GM12878 (cell line): ENCODE results near the gene NSA2. TPM values are rescaled to one million over a fixed set of nuclear protein-coding genes. Genes with fewer than 3 reads are reported as not detected.

ENCODE experiments used
- ATAC-seq: fragments of 200-7000 bp; cut with Tn5 transposase; 3 replicates; pipeline ENCODE4 v1.9.1; 2020; ENCODE audit warnings: mild to moderate bottlenecking, moderate library complexity
- BruUV-seq: library from RNA; stranded (reverse); fragments of 400-500 nt; replicated peaks from 2 replicates; lab custom pipeline; 2021; lab: Mats Ljungman, UMichigan
- CTCF ChIA-PET: fragments of 300-600 bp; sonication (Branson Sonifier 250); formaldehyde crosslinking; extraction: SDS; loops from one replicate; lab custom pipeline; 2021; ENCODE audit warnings: inconsistent platforms; lab: Yijun Ruan, JAX
- POLR2A ChIA-PET: fragments of 350-600 bp; formaldehyde crosslinking; extraction: SDS; loops from one replicate; lab custom pipeline; 2021; ENCODE audit warnings: inconsistent platforms; lab: Charles Lee
- RAD21 ChIA-PET: fragments of 300-600 bp; sonication (Branson Sonifier 250); formaldehyde crosslinking; loops from one replicate; lab custom pipeline; 2023; ENCODE audit warnings: antibody characterized with exemption; ENCODE audit not compliant: unreplicated experiment; lab: Charles Lee
- SMC1A ChIA-PET: fragments of 300-600 bp; sonication (Branson Sonifier 250); formaldehyde crosslinking; loops from one replicate; lab custom pipeline; 2023; ENCODE audit not compliant: unreplicated experiment, uncharacterized antibody; lab: Charles Lee
- DNase-seq: peaks from one replicate; pipeline ENCODE4 v3.0.0-alpha.2; 2011; ENCODE audit warnings: low read depth, low spot score
- FAIRE-seq: peaks from 3 replicates; lab custom pipeline; 2011; peaks lifted over from hg19 to GRCh38; lab: Jason Lieb, UNC
- H2AFZ ChIP-seq: 2 replicates; pipeline ENCODE4 v1.6.0; 2011; ENCODE audit warnings: low read depth, low read length, control low read depth; ENCODE audit not compliant: control insufficient read depth
- H3K27ac ChIP-seq: 2 replicates; pipeline ENCODE4 v1.5.1; 2011; ENCODE audit warnings: control low read depth; ENCODE audit not compliant: control insufficient read depth, insufficient read depth
- H3K27me3 ChIP-seq, 2 experiments: replicated peaks in 1 of 2; 2 replicates each; pipeline versions ENCODE4 v1.6.0 to v1.6.1; 2011; ENCODE audit warnings: low read length in 1 of 2; ENCODE audit not compliant: control insufficient read depth in 2 of 2, insufficient read depth in 2 of 2
- H3K36me3 ChIP-seq, 2 experiments: 2 replicates each; pipeline ENCODE4 v1.5.1; 2011; ENCODE audit warnings: low read length in 1 of 2; ENCODE audit not compliant: control insufficient read depth in 2 of 2, insufficient read depth in 2 of 2
- H3K4me1 ChIP-seq: 2 replicates; pipeline ENCODE4 v1.6.1; 2011; ENCODE audit warnings: mild to moderate bottlenecking, low read length, moderate library complexity, mixed read lengths; ENCODE audit not compliant: control insufficient read depth, insufficient read depth
- H3K4me2 ChIP-seq: 2 replicates; pipeline ENCODE4 v1.6.0; 2011; ENCODE audit warnings: control low read depth; ENCODE audit not compliant: control insufficient read depth, insufficient read depth
- H3K4me3 ChIP-seq: fragments of 200-600 bp; sonication (generic); 2 replicates; pipeline ENCODE4 v1.5.1; 2016
- H3K79me2 ChIP-seq: 2 replicates; pipeline ENCODE4 v1.6.0; 2011; ENCODE audit warnings: low read length; ENCODE audit not compliant: control insufficient read depth, insufficient read depth
- H3K9ac ChIP-seq: 2 replicates; pipeline ENCODE4 v1.8.0; 2011; ENCODE audit warnings: low read length, control low read depth, mixed read lengths; ENCODE audit not compliant: control insufficient read depth, insufficient read depth
- H3K9me3 ChIP-seq: replicated peaks from 3 replicates; pipeline ENCODE4 v1.5.1; 2011; ENCODE audit warnings: mild to moderate bottlenecking, low read length; ENCODE audit not compliant: control insufficient read depth, insufficient read depth
- H4K20me1 ChIP-seq: 2 replicates; pipeline ENCODE4 v1.6.0; 2011; ENCODE audit not compliant: control insufficient read depth, insufficient read depth
- ASH2L ChIP-seq: fragments of 300-600, 200-600 bp; sonication (generic); IDR thresholded peaks from 2 replicates; pipeline ENCODE4 v1.6.1; 2017; ENCODE audit warnings: low read depth, mild to moderate bottlenecking, borderline replicate concordance
- CHD4 ChIP-seq: fragments of 200-600 bp; sonication (generic); IDR thresholded peaks from 2 replicates; pipeline ENCODE4 v1.6.1; 2016; ENCODE audit warnings: mild to moderate bottlenecking
- ESRRA ChIP-seq: IDR thresholded peaks from 2 replicates; pipeline ENCODE4 v1.6.1; 2012; ENCODE audit warnings: mild to moderate bottlenecking, low read length, improper control_type of control experiment
- EZH2 ChIP-seq: IDR thresholded peaks from 2 replicates; pipeline ENCODE4 v1.6.1; 2012; ENCODE audit warnings: low read depth, mild to moderate bottlenecking, control low read depth, inconsistent platforms, low read length, borderline replicate concordance; ENCODE audit not compliant: control insufficient read depth
- FOS ChIP-seq: IDR thresholded peaks from 3 replicates; pipeline ENCODE4 v1.6.1; 2011; ENCODE audit warnings: borderline replicate concordance; ENCODE audit not compliant: insufficient read length; ENCODE audit errors: extremely low read depth
- NRF1 ChIP-seq: conservative IDR thresholded peaks from 2 replicates; pipeline ENCODE4 v1.6.1; 2011; ENCODE audit warnings: mild to moderate bottlenecking, low read depth, low read length, improper control_type of control experiment
- POLR2AphosphoS2 ChIP-seq: IDR thresholded peaks from 2 replicates; pipeline ENCODE4 v1.6.1; 2011; ENCODE audit warnings: low read depth, mild to moderate bottlenecking, low read length, improper control_type of control experiment, moderate library complexity
- SMC3 ChIP-seq: IDR thresholded peaks from 2 replicates; pipeline ENCODE4 v1.6.1; 2011; ENCODE audit warnings: low read length, improper control_type of control experiment, borderline replicate concordance
- SP1 ChIP-seq: IDR thresholded peaks from one replicate; pipeline ENCODE4 v1.6.1; 2011; ENCODE audit warnings: low read depth, low read length
- STAT3 ChIP-seq: IDR thresholded peaks from 2 replicates; pipeline ENCODE4 v1.6.1; 2011; ENCODE audit warnings: low read depth, low read length, improper control_type of control experiment
- SUPT20H ChIP-seq: IDR thresholded peaks from 2 replicates; pipeline ENCODE4 v1.6.1; 2011; ENCODE audit warnings: low read depth, mild to moderate bottlenecking, low read length, moderate library complexity, borderline replicate concordance; ENCODE audit not compliant: control insufficient read depth
- TCF3 ChIP-seq: IDR thresholded peaks from 2 replicates; pipeline ENCODE4 v1.6.1; 2012; ENCODE audit warnings: low read depth, mild to moderate bottlenecking, low read length, borderline replicate concordance; ENCODE audit not compliant: insufficient read depth
- ZNF274 ChIP-seq: IDR thresholded peaks from one replicate; pipeline ENCODE4 v1.8.0; 2011; ENCODE audit not compliant: insufficient read length, insufficient read depth
- WGBS: methylation state at CpG from one replicate; pipeline ENCODE4 v1.1.6; 2016; ENCODE audit warnings: low lambda C conversion rate; ENCODE audit not compliant: insufficient replicate concordance, insufficient coverage; ENCODE audit errors: missing lambda C conversion rate; 5-methylcytosine and 5-hydroxymethylcytosine counted together
- in situ Hi-C: fragments of 300-500 bp; cut with MboI; formaldehyde crosslinking; loops from 9 replicates; pipeline ENCODE4 v1.14.3; 2018; ENCODE audit warnings: mixed read lengths
- intact Hi-C: fragments of 100-400 bp; cut with micrococcal nuclease; formaldehyde crosslinking; loops from one replicate; pipeline ENCODE4 v1.14.2; 2022; ENCODE audit not compliant: unreplicated experiment
- polyA plus RNA-seq, 11 experiments: library from polyadenylated mRNA; depleted of rRNA in 4 of 11; unstranded in 6 of 11; stranded (reverse) in 5 of 11; fragments of >200 nt; fragmentation: Nextera tagmentation in 4 of 11; fragmentation: Illumina TruSeq in 1 of 11; extraction: Ambion mirVana in 4 of 11; extraction: Trizol in 1 of 11; gene quantifications; 1 replicate in 1 of 11; 2 replicates in 10 of 11; pipeline versions ENCODE4 v1.2.1 to v1.2.3, GENCODE V29; 2011 to 2016; ENCODE audit warnings: inconsistent platforms in 2 of 11, missing spikeins in 2 of 11, low read depth in 1 of 11
- total RNA-seq, 4 experiments: library from RNA; depleted of rRNA in 3 of 4; stranded (reverse); fragments of >200 nt in 3 of 4; fragmentation: Illumina TruSeq in 1 of 4; extraction: Trizol in 1 of 4; gene quantifications; 2 replicates each; pipeline versions ENCODE4 v1.2.1 to v1.2.3, GENCODE V29; 2013 to 2021
- TF ChIP-seq, protein P1 (sequence below): fragments of 450-650 bp; IDR thresholded peaks from 2 replicates; pipeline ENCODE4 v1.6.1; 2018; ENCODE audit warnings: borderline replicate concordance, mild to moderate bottlenecking; ENCODE audit not compliant: partially characterized antibody
- TF ChIP-seq, protein P2 (sequence below): IDR thresholded peaks from 2 replicates; pipeline ENCODE4 v1.6.1; 2011; ENCODE audit warnings: low read depth, low read length, improper control_type of control experiment, borderline replicate concordance

The NSA2 gene
- total and polyA plus RNA-seq, 10 of the 15 experiments (the other 5 are each of a cell fraction or from before 2014, with no cell fraction given), result 77.8 to 317 (median 143) TPM

DNA sequence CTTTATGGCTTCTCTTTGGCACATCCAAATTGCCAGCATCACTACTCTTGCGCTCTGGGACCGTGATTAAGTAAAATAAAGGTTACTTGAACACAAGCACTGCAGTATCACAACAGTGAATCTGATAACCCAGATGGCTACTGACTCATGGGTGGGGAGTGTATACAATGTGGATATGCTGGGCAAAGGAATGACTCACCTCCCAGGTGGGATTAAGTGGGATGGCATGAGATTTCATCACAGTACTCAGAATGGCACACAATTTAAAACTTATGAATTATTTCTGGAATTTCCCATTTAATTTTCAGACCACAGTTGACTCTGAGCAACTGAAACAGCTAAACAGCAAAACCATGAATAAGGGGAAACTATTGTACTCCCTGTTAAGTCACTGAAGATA, 4.5 kb upstream of the NSA2 start:
- intact Hi-C loops, result no loop called here
- H3K27ac ChIP-seq, result no peak overlapping the region
- ATAC-seq (no peak), DNase-seq (no peak), FAIRE-seq (no peak)
- SMC1A ChIA-PET, result interaction anchor here (1.8 kb wide), 1 partner anchor 11 kb away, joined by 4 read pairs; no protein-coding TSS in a partner anchor
- H3K4me3 ChIP-seq, result no peak overlapping the region
- WGBS, result 100% methylated on average over 2 of the region's 2 CpGs
- no peak overlapping the region for H3K9ac ChIP-seq
- no peaks in the 10 kb centered on the region for H4K20me1 ChIP-seq
- H3K79me2 ChIP-seq, result peaks cover 28% of the 10 kb centered on the region
- no peaks in the 10 kb centered on the region for H3K9me3 ChIP-seq
- H3K4me2 ChIP-seq, result no peak overlapping the region
- H3K4me1 ChIP-seq, result peaks cover 8% of the 10 kb centered on the region; the same call in 1 of the 2 replicates
- POLR2A ChIA-PET, result no interaction called here
- in situ Hi-C loops, result no loop called here
- H3K36me3 ChIP-seq, result peaks cover 0 to 4% of the 10 kb centered on the region in 2 experiments; a peak in 2 of 4 replicates
- H2AFZ ChIP-seq, result no peak overlapping the region
- TF ChIP-seq EZH2 (no peak), NRF1 (no peak), ZNF274 (no peak), SUPT20H (no peak), FOS (no peak)
- CTCF ChIA-PET, result interaction anchor here (1.4 kb wide), 1 partner anchor 70 kb away, joined by 4 read pairs; no protein-coding TSS in a partner anchor
- H3K27me3 ChIP-seq, result no peaks in the 10 kb centered on the region
- RAD21 ChIA-PET, result no interaction called here
- no TSS peak for BruUV-seq

DNA sequence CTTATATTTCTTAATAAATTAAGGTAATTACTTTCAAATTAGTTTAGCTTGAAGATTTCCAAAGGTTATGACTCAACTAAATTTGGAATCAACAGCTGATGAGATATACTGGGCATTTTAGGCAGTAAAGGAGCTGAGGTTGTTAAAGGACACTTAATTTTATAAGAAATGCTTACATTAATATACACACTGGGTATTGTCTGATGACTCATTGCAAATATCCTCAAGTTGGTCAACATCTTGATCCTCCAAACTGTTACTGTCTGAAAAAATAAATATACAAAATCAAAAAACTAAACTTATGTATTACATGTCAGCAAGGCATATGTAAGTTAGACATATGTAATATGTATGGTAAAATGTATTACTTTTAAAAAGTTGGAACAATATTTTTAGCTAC, 3.5 kb upstream of the NSA2 start:
- no TSS peak for BruUV-seq
- DNase-seq (no peak), ATAC-seq (no peak), FAIRE-seq (no peak)
- peaks cover 37% of the 10 kb centered on the region for H3K79me2 ChIP-seq
- RAD21 ChIA-PET, result interaction anchor here (0.5 kb wide), 1 partner anchor 882 kb away, joined by 3 read pairs; no protein-coding TSS in a partner anchor
- no peak overlapping the region for H3K4me3 ChIP-seq
- H3K4me2 ChIP-seq, result no peak overlapping the region; the same call in 1 of the 2 replicates
- H3K4me1 ChIP-seq, result peaks cover 14% of the 10 kb centered on the region
- CTCF ChIA-PET, result interaction anchor here (0.7 to 1.4 kb wide), 3 partner anchors 12 to 78 kb away, joined by 3 to 4 read pairs (median 4); no protein-coding TSS in a partner anchor
- H2AFZ ChIP-seq, result no peak overlapping the region
- SMC1A ChIA-PET, result interaction anchor here (0.7 to 1.8 kb wide), 2 partner anchors 10 to 81 kb away, joined by 4 read pairs; no protein-coding TSS in a partner anchor
- POLR2A ChIA-PET, result interaction anchor here (0.5 kb wide), 1 partner anchor 8 kb away, joined by 3 read pairs; no protein-coding TSS in a partner anchor
- no peak overlapping the region for H3K27ac ChIP-seq
- no peak overlapping the region for H3K9ac ChIP-seq
- in situ Hi-C loops, result no loop called here
- H3K9me3 ChIP-seq, result no peaks in the 10 kb centered on the region
- intact Hi-C loops, result no loop called here
- no peaks in the 10 kb centered on the region for H3K27me3 ChIP-seq
- H4K20me1 ChIP-seq, result no peaks in the 10 kb centered on the region
- peaks cover 0 to 4% of the 10 kb centered on the region in 2 experiments; a peak in 2 of 4 replicates for H3K36me3 ChIP-seq
- TF ChIP-seq POLR2AphosphoS2 (no peak), TCF3 (no peak), CHD4 (no peak), SP1 (no peak), ASH2L (no peak), SMC3 (no peak), ESRRA (no peak), STAT3 (no peak)
- TF ChIP-seq, protein P1, sequence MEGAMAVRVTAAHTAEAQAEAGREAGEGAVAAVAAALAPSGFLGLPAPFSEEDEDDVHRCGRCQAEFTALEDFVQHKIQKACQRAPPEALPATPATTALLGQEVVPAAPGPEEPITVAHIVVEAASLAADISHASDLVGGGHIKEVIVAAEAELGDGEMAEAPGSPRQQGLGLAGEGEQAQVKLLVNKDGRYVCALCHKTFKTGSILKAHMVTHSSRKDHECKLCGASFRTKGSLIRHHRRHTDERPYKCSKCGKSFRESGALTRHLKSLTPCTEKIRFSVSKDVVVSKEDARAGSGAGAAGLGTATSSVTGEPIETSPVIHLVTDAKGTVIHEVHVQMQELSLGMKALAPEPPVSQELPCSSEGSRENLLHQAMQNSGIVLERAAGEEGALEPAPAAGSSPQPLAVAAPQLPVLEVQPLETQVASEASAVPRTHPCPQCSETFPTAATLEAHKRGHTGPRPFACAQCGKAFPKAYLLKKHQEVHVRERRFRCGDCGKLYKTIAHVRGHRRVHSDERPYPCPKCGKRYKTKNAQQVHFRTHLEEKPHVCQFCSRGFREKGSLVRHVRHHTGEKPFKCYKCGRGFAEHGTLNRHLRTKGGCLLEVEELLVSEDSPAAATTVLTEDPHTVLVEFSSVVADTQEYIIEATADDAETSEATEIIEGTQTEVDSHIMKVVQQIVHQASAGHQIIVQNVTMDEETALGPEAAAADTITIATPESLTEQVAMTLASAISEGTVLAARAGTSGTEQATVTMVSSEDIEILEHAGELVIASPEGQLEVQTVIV, result no peak
- TF ChIP-seq, protein P2, sequence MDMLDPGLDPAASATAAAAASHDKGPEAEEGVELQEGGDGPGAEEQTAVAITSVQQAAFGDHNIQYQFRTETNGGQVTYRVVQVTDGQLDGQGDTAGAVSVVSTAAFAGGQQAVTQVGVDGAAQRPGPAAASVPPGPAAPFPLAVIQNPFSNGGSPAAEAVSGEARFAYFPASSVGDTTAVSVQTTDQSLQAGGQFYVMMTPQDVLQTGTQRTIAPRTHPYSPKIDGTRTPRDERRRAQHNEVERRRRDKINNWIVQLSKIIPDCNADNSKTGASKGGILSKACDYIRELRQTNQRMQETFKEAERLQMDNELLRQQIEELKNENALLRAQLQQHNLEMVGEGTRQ, result no peak
